Tibial nerve (tissue), 4 donors: ENCODE results near the gene DIP2A. TPM values are rescaled to one million over a fixed set of nuclear protein-coding genes. Genes with fewer than 3 reads are reported as not detected.
A peak's percentile ranks its signal among the peaks of the same experiment; 100 is the strongest.

Experiments
- DNase-seq, 2 donors: peaks; one replicate each; pipeline ENCODE4 v3.0.0-alpha.2; 2019; ENCODE audit warnings: low spot score in 2 of 2
- H3K27ac ChIP-seq, 4 donors: fragments of 200-600 bp; sonication (generic) in 3 of 4; one replicate each; pipeline ENCODE4 v1.5.1; 2017 to 2019; ENCODE audit warnings: mild to moderate bottlenecking in 1 of 4
- H3K27me3 ChIP-seq, 2 donors: fragments of 200-600 bp; sonication (generic) in 1 of 2; one replicate each; pipeline versions ENCODE4 v1.5.1 to v1.6.0; 2017 to 2019
- H3K36me3 ChIP-seq, 3 donors: fragments of 200-600 bp; sonication (generic); one replicate each; pipeline ENCODE4 v1.5.1; 2018 to 2019
- H3K4me1 ChIP-seq, 4 donors: fragments of 200-600 bp; sonication (generic) in 3 of 4; one replicate each; pipeline ENCODE4 v1.5.1; 2017 to 2019
- H3K4me3 ChIP-seq, 4 donors: fragments of 200-600 bp; sonication (generic) in 3 of 4; one replicate each; pipeline ENCODE4 v1.5.1; 2017 to 2019; ENCODE audit warnings: mild to moderate bottlenecking in 1 of 4, moderate library complexity in 1 of 4
- H3K9me3 ChIP-seq, 4 donors: fragments of 200-600 bp; sonication (generic) in 3 of 4; one replicate each; pipeline ENCODE4 v1.5.1; 2017 to 2019
- EP300 ChIP-seq, 2 donors: sonication (generic); formaldehyde crosslinking; IDR thresholded peaks; one replicate each; pipeline ENCODE4 v1.6.1; 2017; ENCODE audit warnings: antibody characterized with exemption in 2 of 2, mild to moderate bottlenecking in 1 of 2
- POLR2A ChIP-seq, 2 donors: fragments of 450-650 bp; IDR thresholded peaks; one replicate each; pipeline ENCODE4 v1.6.1; 2017; ENCODE audit warnings: antibody characterized with exemption in 2 of 2, mild to moderate bottlenecking in 2 of 2, moderate library complexity in 2 of 2
- WGBS, 2 donors: methylation state at CpG; one replicate each; pipeline ENCODE4 v1.1.5; 2018; 5-methylcytosine and 5-hydroxymethylcytosine counted together
- total RNA-seq, 4 donors: library from RNA; depleted of rRNA; stranded (reverse); fragments of >200 nt; gene quantifications; one replicate each; pipeline ENCODE4 v1.1.0, GENCODE V29; 2016
- TF ChIP-seq, protein P1 (sequence below), 5 experiments: fragments of 200-600 bp in 3 of 5; fragments of 450-650 bp in 2 of 5; sonication (generic) in 3 of 5; IDR thresholded peaks; one replicate each; pipeline ENCODE4 v1.5.1; 2016 to 2019; ENCODE audit warnings: antibody characterized with exemption in 5 of 5, mild to moderate bottlenecking in 3 of 5, moderate library complexity in 2 of 5

The DIP2A gene
- total RNA-seq, 4 donors from 2014 or later = 55.5 to 67.2 (median 59.8) TPM

DNA sequence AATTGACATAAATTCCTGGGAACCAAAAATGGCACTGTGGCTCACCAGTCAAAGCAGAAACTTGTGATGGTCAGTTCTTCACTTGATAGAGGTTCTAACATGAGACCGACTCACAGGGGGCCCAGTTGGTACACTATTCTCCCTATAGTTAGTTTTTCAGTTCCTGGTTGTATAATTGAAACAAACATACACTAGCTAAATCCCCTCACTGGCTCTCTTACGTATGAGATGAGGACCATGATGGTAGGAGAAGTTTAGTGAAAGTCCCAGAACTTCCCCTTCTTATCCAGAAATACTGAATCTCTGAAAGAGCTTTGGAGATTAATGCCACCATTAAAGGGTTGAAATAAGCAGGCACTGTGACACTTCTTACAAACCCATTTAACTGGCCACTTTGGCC lies 148.9 kb downstream of the DIP2A start:
- Histone ChIP-seq H3K4me3 (no peak overlapping the region), H3K4me1 (peaks cover 0 to 41% (median 23%) of the 10 kb centered on the region in 4 donors), H3K36me3 (no peaks in the 10 kb centered on the region), H3K9me3 (peaks cover 0 to 6% (median 2%) of the 10 kb centered on the region in 4 donors), H3K27ac (peak overlapping the region; percentile 28 to 93 (median 76)), H3K27me3 (no peaks in the 10 kb centered on the region)
- no peak for DNase-seq
- WGBS, 2 donors = 84 to 88% methylated on average over 2 of the region's 2 CpGs
- TF ChIP-seq, protein P1, sequence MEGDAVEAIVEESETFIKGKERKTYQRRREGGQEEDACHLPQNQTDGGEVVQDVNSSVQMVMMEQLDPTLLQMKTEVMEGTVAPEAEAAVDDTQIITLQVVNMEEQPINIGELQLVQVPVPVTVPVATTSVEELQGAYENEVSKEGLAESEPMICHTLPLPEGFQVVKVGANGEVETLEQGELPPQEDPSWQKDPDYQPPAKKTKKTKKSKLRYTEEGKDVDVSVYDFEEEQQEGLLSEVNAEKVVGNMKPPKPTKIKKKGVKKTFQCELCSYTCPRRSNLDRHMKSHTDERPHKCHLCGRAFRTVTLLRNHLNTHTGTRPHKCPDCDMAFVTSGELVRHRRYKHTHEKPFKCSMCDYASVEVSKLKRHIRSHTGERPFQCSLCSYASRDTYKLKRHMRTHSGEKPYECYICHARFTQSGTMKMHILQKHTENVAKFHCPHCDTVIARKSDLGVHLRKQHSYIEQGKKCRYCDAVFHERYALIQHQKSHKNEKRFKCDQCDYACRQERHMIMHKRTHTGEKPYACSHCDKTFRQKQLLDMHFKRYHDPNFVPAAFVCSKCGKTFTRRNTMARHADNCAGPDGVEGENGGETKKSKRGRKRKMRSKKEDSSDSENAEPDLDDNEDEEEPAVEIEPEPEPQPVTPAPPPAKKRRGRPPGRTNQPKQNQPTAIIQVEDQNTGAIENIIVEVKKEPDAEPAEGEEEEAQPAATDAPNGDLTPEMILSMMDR (IDR thresholded peaks at IDR 0.05) = no peak
- TF ChIP-seq POLR2A (IDR thresholded peaks at IDR 0.05) (no peak), EP300 (IDR thresholded peaks at IDR 0.05) (no peak)

DNA sequence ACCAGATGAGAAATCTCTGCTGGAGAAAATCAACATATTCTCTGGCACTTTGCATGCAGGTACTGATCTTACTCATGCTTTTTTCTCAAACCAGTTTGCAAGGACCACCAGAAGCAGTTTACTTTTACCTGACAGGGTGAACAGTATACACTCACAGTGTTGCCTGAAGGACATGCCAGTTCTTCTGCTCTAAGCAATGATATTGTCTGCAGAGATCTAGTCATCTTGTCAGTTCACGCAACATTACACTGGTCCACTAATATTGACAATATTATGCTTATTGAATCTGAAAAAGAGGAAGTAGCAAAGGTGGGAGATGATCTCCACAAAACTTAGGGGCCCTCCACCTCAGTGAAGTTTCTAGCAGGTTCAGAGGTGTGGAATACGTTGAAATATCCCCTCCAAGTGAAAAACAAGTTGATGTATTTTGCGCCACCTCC lies 150.0 kb downstream of the DIP2A start:
- Histone ChIP-seq H3K27me3 (no peaks in the 10 kb centered on the region), H3K27ac (peak overlapping the region in 3 of 4 donors; percentile 70 to 93 (median 82)), H3K9me3 (peaks cover 0 to 6% (median 2%) of the 10 kb centered on the region in 4 donors), H3K4me3 (no peak overlapping the region), H3K4me1 (peaks cover 0 to 41% (median 23%) of the 10 kb centered on the region in 4 donors), H3K36me3 (no peaks in the 10 kb centered on the region)
- no peak for DNase-seq
- TF ChIP-seq POLR2A (IDR thresholded peaks at IDR 0.05) = no peak
- TF ChIP-seq, protein P1 (IDR thresholded peaks at IDR 0.05) = no peak
- TF ChIP-seq EP300 (IDR thresholded peaks at IDR 0.05) = no peak
- 66 to 73% methylated on average over 3 of the region's 3 CpGs for WGBS, 2 donors

DNA sequence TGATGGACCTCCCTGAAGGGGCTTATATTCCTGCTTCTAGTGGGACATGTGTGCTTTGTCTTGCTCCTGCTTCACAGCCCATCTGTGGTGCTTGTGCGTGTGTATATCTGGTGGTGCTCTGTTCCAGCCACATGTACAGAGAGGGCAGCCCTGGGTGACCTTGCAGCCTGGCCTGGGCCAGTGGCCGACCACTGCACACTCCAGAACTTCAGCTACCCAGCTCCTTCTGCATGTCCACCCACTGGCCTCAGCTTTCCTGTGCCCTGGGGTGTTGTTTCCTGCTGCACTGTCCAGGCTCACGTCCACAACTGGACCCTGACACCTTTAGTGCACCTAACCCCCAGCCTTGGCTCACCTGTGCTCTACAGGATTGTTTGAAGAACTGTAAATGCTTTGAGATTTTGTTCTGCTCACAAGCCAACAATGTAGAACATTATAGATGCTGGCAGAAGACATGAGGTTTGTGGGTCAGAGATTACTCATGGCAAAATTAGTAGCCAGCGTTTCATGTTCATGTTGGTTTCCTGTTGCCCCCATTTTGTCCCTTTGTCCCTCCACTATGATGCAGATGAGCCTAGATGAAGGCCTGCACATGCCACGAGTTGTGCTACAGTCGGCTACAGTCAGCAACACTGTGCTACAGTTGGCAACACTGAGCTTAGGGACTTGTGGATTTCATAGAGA lies 151.5 kb downstream of the DIP2A start:
- Histone ChIP-seq H3K36me3 (no peaks in the 10 kb centered on the region), H3K4me3 (no peak overlapping the region), H3K4me1 (peaks cover 0 to 41% (median 23%) of the 10 kb centered on the region in 4 donors), H3K27ac (peak overlapping the region in 2 of 4 donors; percentile 82 to 93), H3K9me3 (peaks cover 0 to 6% (median 2%) of the 10 kb centered on the region in 4 donors), H3K27me3 (no peaks in the 10 kb centered on the region)
- TF ChIP-seq EP300 (IDR thresholded peaks at IDR 0.05) = no peak
- TF ChIP-seq, protein P1 (IDR thresholded peaks at IDR 0.05) = no peak
- no peak for TF ChIP-seq POLR2A (IDR thresholded peaks at IDR 0.05)
- no peak for DNase-seq
- WGBS, 2 donors = 69 to 73% methylated on average over 6 of the region's 6 CpGs

DNA sequence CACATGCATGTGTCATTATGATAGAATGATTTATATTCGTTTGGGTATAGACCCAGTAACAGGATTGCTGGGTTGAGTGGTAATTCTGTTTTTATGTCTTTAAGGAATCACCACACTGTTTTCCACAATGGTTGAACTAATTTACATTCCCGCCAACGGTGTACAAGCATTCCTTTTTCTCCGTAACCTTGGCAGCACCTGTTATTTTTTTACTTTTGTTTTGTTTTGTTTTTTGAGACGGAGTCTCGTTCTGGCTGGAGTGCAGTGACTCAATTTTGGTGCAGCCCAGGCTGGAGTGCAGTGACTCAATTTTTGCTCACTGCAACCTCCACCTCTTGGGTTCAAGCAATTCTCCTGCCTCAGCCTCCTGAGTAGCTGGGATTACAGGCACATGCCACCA lies 154.7 kb downstream of the DIP2A start:
- no peak for TF ChIP-seq EP300 (IDR thresholded peaks at IDR 0.05)
- TF ChIP-seq, protein P1 (IDR thresholded peaks at IDR 0.05) = no peak
- no peak for TF ChIP-seq POLR2A (IDR thresholded peaks at IDR 0.05)
- Histone ChIP-seq H3K4me1 (peaks cover 0 to 19% (median 2%) of the 10 kb centered on the region in 4 donors), H3K4me3 (no peak overlapping the region), H3K36me3 (no peaks in the 10 kb centered on the region), H3K27me3 (no peaks in the 10 kb centered on the region), H3K27ac (no peak overlapping the region), H3K9me3 (peaks cover 0 to 6% (median 2%) of the 10 kb centered on the region in 4 donors)
- 79 to 83% methylated on average over 6 of the region's 6 CpGs for WGBS, 2 donors
- DNase-seq = no peak

DNA sequence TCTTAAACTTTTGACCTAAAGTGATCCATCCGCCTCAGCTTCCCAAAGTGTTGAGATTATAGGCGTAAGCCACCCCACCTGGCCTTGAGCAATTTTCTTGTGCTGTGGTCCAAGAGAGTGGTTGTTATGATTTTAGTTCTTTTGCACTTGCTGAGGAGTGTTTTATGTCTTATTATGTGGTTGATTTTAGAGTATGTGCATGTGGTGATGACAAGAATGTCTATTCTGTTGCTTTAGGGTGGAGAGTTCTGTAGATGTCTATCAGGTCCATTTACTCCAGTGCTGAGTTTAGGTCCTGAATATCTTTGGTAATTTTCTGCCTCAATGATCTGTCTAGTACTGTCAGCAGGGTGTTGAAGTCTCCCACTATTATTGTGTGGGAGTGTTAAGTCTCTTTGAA lies 157.4 kb downstream of the DIP2A start:
- Histone ChIP-seq H3K4me3 (no peak overlapping the region), H3K4me1 (peaks cover 0 to 25% (median 10%) of the 10 kb centered on the region in 4 donors), H3K36me3 (no peaks in the 10 kb centered on the region), H3K9me3 (peaks cover 0 to 1% (median 0%) of the 10 kb centered on the region in 4 donors), H3K27me3 (no peaks in the 10 kb centered on the region), H3K27ac (no peak overlapping the region)
- 92 to 93% methylated on average over 2 of the region's 2 CpGs for WGBS, 2 donors
- TF ChIP-seq, protein P1 (IDR thresholded peaks at IDR 0.05) = no peak
- no peak for TF ChIP-seq EP300 (IDR thresholded peaks at IDR 0.05)
- DNase-seq = no peak
